A204.1 (cell line): ENCODE measurements around the gene SHROOM2.
"Not testable (repeated sequence)": the region's sequence is repeated elsewhere in the genome, so short reads cannot be mapped to it uniquely, and the experiment has no call there.

Source experiments
- FAIRE-seq: peaks from 2 replicates; lab custom pipeline; 2012; peaks lifted over from hg19 to GRCh38; lab: Jason Lieb, UNC

Gene SHROOM2, protein sequence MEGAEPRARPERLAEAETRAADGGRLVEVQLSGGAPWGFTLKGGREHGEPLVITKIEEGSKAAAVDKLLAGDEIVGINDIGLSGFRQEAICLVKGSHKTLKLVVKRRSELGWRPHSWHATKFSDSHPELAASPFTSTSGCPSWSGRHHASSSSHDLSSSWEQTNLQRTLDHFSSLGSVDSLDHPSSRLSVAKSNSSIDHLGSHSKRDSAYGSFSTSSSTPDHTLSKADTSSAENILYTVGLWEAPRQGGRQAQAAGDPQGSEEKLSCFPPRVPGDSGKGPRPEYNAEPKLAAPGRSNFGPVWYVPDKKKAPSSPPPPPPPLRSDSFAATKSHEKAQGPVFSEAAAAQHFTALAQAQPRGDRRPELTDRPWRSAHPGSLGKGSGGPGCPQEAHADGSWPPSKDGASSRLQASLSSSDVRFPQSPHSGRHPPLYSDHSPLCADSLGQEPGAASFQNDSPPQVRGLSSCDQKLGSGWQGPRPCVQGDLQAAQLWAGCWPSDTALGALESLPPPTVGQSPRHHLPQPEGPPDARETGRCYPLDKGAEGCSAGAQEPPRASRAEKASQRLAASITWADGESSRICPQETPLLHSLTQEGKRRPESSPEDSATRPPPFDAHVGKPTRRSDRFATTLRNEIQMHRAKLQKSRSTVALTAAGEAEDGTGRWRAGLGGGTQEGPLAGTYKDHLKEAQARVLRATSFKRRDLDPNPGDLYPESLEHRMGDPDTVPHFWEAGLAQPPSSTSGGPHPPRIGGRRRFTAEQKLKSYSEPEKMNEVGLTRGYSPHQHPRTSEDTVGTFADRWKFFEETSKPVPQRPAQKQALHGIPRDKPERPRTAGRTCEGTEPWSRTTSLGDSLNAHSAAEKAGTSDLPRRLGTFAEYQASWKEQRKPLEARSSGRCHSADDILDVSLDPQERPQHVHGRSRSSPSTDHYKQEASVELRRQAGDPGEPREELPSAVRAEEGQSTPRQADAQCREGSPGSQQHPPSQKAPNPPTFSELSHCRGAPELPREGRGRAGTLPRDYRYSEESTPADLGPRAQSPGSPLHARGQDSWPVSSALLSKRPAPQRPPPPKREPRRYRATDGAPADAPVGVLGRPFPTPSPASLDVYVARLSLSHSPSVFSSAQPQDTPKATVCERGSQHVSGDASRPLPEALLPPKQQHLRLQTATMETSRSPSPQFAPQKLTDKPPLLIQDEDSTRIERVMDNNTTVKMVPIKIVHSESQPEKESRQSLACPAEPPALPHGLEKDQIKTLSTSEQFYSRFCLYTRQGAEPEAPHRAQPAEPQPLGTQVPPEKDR (N-terminal part only)

DNA sequence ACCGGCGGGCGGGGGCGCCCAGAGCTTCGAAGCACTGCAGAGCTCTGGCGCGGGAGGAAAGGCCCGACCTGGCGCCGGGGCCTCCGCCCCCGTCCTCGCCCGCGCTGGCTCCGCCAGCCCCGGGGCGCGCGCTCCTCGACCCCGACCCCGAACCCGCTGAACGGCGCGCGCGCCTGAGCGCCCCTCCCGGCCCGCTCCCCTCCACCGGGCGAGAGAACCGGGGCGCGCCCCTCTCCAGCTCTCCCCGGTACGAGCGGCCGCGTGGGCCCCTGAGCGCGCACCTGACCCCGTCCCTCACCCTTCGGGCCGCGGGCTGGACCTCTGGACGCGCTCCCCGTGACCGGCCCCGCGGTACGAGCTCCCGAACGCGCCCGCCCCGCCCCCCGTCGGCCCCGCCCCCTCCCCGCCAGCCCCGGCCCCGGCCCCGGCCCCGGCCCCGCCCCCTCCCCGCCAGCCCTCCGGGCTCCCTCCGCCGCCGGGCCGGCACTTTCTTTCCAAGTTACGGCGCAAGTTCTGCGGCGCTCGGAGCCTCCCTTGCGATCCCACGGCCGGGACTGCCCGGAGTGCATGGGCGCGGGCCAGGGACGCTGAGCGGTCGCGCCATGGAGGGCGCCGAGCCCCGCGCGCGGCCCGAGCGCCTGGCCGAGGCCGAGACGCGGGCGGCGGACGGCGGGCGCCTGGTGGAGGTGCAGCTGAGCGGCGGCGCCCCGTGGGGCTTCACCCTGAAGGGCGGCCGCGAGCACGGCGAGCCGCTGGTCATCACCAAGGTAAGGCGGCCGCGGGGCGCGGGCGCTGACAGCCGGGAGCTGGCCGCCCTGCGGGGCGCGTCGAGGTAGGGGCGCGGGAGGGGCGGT lies at the start of gene SHROOM2:
Gene SHROOM2 (plus strand): TSS at position 486 of the 854 bp plus-strand sequence. CDS start 117 bp downstream, at position 603.
- no peak for FAIRE-seq

DNA sequence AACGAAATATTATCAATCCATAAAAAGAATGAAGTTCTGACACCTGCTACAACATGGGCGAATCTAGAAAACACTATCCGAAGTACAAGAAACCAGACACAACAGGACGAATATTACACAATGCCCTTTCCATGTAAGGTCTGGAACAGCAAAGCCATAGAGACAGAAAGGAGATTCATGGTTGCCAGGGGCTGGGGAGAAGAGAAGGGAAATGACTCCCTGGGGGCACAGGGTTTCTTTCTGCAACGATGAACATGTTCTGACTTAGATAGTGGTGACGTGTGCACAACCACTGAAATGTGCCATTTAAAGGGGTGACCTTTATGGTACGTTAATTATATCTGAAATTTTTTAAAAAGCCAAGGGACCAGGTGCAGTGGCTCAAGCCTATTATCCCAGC lies 48.9 kb upstream of the SHROOM2 start:
- no peak for FAIRE-seq

- FAIRE-seq = no peak
These were observed 48.1 kb upstream of the SHROOM2 start for GRCh38 chrX:9738151-9738550.

GRCh38 chrX:9739130-9739529 lies 47.1 kb upstream of the SHROOM2 start:
- FAIRE-seq = no peak

DNA sequence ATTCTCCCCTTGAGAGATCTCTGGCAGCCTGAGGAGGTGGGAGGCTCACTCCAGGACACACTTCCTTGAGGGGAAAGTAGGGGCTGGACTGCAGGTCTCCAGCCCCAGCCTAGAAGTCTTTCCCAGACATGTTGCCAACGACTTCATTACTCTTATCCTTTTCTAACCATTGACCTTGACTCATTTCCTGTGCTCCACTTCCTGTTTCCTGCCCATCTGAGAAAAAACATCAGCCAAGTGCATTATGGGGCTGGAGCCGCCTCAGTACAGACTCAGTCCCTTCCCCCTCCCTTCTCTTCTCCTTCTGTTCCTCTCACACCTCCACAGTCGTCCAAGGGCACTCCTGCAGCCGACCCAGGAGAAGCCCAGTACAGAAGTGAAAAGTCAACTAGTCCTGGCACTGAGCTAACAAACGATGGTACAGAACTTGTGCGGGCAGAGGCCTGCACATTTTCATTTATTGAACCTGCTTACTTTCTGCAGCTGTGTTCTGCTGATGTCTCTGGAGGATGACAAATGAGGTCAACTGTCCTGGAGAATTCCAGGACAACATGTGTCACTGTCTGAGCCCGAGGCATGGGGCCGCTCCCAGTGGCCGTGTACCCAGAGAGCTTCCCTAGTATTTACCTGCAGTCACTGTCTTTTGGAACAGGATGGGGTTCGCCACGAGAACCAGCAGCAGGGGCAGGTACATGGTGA lies 40.7 kb upstream of the SHROOM2 start:
- no peak for FAIRE-seq

- FAIRE-seq = no peak
These were observed 39.9 kb upstream of the SHROOM2 start for GRCh38 chrX:9746148-9746888.

GRCh38 chrX:9747644-9748043 lies 38.6 kb upstream of the SHROOM2 start:
- no peak for FAIRE-seq

DNA sequence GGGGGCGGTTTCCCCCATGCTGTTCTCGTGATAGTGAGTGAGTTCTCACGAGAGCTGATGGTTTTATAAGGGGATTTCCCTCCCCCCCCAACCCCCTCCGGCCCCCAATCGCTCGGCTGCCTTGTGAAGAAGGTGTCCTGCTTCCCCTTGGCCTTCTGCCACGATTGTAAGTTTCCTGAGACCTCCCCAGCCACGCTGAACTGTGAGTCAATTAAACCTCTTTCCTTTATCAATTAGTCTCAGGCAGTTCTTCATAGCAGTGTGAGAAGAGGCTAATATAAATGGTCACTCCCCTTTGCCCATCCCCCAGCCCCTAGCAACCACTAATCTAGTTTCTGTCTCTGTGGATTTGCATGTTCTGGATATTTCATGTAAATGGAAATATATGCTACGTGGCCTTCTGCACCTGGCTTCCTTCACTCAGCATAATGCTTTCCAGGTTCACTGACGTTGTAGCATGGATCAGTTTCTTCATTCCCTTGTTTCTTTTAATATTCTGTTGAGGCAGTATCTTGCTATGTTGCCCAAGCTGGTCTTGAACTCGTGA lies 37.0 kb upstream of the SHROOM2 start:
- FAIRE-seq = no peak

- FAIRE-seq = no peak
These were observed 28.9 kb upstream of the SHROOM2 start for GRCh38 chrX:9757366-9757765.

DNA sequence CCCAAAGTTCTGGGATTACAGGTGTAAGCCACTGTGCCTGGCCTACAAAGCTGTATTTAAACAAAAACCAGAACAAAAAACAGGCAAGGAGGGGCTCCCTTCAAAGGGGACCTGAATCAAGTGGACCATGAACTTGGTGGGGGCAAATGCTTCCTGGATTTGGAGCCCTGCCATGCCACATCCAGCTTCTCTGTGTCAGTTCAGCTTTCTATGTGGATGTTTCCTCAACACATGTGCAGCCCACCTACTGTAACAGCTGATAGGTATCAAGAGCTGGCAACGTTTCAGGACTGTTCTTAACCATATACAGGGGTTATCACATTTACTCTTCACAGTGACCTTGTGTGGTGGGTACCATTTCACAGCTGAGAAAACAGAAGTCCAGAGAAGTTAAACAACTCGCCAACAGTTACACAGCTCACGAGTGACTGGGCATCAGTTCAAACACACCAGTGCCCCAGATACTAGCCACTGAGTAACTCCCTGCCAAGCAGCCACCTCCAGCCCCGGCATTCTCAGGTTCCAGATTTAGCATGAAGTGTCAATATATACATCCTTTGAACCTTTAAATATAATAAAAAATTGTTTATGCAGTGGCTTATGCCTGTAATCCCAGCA lies 28.1 kb upstream of the SHROOM2 start:
- no peak for FAIRE-seq

- no peak for FAIRE-seq
These were observed 26.9 kb upstream of the SHROOM2 start for GRCh38 chrX:9759337-9759736.

DNA sequence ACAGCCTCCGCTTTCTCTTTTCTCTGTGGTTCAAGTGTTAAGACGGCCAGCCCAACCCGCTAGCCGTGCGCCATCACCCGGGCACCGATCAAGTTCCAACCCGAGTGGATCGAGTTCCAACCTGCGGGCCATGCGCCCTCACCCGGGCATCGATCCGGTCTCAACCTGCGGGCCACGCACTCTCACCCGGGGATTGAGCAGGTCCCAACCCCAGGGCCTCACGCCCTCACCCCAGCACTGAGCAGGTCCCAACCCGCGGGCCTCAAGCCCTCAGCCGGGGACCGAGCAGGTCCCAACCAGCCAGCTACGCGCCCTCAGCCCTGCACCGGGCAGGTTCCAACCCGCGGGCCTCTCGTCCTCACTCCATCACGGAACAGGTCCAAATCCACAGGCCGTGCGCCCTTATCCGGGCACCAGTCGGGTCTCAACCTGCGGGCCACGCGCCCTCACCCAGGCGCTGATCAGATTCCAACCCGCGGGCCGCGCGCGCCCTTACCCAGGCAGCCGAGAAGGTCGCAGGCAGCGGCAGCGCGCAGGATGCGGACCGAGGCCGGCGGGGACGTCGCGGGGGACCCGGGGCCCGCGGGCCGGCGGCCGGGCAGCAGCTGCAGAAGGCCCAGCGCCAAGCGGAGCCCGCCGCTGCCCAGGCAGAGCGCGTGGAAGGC lies 21.0 kb upstream of the SHROOM2 start:
- no peak for FAIRE-seq

GRCh38 chrX:9765737-9766097 lies 20.5 kb upstream of the SHROOM2 start, which contains the start of gene GPR143:
Gene GPR143 (minus strand): TSS chrX:9765847. CDS start chrX:9765817, 30 bp downstream.
- no peak for FAIRE-seq

DNA sequence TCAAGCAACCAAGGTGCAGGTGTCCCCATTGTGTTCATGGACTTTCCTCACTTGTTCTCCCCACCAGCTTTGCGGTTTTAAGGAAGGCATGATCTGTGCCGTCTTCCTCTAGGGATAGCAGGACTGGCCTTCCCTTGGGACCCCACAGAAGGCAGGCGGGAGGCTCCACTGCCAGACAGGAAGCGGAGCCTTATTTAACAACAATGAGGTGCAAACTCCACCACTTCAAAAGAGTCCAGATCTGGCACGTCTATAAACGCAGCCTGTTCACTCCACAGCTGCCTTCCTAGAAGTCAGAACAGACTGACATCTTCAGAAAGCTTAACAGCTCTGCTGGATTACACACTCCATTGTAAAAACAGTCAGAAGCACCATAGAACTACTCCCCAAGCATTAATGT lies 18.9 kb upstream of the SHROOM2 start:
- no peak for FAIRE-seq

DNA sequence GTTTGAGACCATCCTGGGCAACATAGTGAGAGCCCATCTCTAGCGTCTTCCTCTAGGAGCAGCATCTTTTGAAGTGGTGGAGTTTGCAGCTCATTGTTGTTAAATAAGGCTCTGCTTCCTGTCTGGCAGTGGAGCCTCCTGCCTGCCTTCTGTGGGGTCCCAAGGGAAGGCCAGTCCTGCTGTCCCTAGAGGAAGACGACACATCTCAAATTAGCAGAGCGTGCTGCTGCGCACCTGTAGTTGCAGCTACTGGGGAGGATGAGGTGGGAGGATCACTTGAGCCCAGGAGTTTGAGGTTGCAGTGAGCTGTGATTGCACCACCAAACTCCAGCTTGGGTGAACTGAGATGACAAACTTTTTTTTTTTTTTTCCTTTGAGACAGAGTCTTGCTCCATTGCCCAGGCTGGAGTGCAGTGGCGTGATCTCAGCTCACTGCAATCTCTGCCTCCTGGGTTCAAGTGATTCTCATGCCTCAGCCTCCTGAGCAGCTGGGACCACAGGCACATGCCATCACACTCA lies 17.8 kb upstream of the SHROOM2 start:
- not testable (repeated sequence) for FAIRE-seq

DNA sequence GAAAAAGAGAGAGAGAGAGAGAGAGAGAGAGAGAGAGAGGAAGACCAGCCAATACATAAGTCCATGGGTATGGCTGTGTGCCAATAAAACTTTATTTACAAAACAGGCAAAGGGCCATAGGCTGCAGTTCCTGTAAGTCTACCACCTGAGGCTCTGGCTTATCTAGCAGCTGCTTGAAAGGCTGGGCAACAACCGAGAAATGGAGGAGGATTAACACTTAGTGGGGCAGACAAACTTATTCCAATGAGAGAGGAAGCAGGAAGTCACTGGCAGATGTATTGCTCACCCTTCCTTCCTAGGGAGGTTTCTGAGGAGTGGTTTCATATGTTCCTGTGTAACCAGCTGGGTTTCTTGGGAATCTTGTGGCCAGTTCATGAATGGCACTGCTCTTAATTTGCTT lies 15.9 kb upstream of the SHROOM2 start:
- FAIRE-seq = no peak

GRCh38 chrX:9772943-9773342 lies 13.3 kb upstream of the SHROOM2 start:
- FAIRE-seq = no peak

GRCh38 chrX:9775930-9776329 lies 10.3 kb upstream of the SHROOM2 start:
- no peak for FAIRE-seq

DNA sequence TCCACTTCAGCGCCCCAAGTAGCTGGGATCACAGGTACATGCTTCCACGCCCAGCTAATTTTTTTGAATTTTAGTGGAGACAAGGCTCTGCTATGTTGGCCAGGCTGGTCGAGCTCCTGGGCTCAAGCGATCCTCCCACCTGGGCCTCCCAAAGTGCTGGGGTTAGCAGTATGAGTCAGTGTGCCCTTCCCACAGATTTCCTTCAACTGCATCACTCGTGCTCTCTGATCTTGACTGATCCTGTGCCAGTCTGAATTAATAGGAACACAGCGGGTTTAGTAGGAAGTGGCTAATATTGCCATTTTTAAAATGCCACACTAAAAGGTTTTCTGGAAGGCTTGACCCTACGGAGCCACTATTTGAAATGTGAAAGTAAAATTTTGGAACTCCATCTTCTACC lies 4.3 kb upstream of the SHROOM2 start:
- no peak for FAIRE-seq
